HG02870 (cell line): ENCODE measurements around the gene ATP5MC2.
"Not testable (repeated sequence)": the region's sequence is repeated elsewhere in the genome, so short reads cannot be mapped to it uniquely, and the experiment has no call there.

Experiments
- ATAC-seq: cut with Tn5 transposase; IDR thresholded peaks from one replicate; pipeline ENCODE4 v1.9.1; 2021; ENCODE audit warnings: mild to moderate bottlenecking, moderate library complexity; ENCODE audit not compliant: unreplicated experiment

Gene ATP5MC2

DNA sequence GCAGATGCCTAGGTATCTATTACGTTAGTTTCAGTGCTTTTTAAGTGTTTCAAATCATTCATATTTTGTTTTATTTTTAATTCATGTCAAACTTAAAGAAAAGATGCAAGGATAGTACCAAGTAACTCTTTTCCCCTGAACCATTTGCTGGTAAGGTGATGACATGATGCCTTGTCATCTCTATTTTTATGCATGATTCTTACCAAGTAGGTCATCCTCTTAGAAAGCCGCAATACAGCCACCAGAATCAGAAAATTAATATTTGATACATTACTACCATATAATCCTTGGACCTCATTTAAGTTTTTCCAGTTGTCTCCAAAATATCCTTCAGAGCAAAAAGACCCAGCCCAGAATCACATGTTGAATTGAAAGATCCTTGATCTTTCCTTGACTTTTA is 22.3 kb downstream of the ATP5MC2 start:
- no peak for ATAC-seq

- no peak for ATAC-seq
These were observed 23.5 kb downstream of the ATP5MC2 start for GRCh38 chr12:53652366-53652765.

DNA sequence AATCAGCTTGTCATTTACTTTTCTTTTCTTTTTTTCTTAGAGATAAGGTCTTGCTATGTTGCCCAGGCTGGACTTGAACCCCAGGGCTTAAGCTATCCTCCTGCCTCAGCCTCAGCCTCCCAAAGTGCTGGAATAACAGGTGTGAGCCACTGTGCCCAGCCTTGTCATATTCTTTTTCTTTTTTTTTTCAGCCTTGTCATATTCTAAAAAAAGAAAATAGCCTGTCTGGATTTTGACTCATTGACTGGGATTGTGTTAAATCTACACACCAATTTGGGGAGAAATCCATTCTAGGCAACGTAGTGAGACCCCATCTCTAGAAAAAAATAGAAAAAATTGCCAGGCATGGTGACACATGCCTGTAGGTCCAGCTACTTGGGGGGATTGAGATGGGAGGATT is 24.1 kb downstream of the ATP5MC2 start:
- ATAC-seq: no peak

DNA sequence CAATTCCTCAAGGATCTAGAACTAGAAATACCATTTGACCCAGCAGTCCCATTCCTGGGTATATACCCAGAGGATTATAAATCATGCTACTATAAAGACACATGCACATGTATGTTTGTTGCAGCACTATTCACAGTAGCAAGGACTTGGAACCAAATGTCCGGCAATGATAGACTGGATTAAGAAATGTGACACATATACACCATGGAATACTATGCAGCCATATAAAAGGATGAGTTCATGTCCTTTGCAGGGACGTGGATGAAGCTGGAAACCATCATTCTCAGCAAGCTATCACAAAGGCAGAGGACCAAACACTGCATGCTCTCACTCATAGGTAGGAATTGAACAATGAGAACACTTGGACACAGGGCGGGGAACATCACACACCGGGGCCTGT is 29.6 kb downstream of the ATP5MC2 start:
- not testable (repeated sequence) for ATAC-seq

DNA sequence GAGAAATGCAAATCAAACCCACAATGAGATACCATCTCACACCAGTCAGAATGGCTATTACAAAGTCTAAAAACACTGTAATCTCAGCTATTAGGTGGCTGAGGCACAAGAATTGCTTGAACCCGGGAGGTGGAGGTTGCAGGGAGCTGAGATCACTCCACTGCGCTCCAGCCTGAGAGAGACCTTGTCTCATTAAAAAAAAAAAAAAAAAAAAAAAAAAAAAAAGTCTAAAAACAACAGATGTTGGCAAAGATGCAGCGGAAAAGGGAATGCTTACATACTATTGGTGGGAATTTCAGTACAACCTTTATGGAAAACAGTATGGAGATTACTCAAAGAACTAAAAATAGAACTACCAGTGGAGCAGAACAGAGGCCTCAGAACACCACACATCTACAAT is 30.7 kb downstream of the ATP5MC2 start:
- no peak for ATAC-seq

GRCh38 chr12:53644133-53644532 is 31.8 kb downstream of the ATP5MC2 start:
- ATAC-seq: no peak

DNA sequence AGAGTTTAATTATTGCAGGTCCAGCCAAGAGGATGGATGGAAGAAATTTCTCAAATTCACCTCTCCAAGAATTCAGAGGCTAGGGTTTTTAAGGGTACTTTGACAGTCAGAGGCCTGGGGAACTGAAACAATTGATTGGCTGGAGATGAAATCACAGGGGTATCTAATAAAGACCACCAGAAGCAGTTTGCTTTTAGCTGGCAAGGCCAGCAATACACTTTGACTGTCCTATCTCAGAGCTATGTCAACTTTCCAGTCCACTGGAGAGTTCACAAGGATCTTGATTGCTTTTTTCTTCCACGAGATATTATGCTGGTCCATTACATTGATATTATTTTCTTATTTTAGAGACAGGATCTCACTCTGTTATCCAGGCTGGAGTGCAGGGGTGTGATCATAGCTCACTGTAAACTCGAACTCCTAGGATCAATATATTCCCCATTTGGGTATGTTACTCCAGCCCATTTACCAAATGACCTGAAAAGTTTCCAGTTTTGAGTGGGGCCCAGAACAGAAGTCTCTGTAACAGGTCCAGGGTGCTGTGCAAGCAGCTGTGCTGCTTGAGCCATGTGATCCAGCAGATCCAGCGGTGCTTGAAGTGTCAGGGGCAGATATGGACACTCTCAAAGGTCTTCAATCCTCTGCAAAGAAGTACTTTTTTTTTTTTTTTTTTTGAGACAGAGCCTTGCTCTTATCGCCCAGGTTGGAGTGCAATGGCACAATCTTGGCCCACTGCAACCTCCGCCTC is 32.5 kb downstream of the ATP5MC2 start:
- ATAC-seq: no peak

DNA sequence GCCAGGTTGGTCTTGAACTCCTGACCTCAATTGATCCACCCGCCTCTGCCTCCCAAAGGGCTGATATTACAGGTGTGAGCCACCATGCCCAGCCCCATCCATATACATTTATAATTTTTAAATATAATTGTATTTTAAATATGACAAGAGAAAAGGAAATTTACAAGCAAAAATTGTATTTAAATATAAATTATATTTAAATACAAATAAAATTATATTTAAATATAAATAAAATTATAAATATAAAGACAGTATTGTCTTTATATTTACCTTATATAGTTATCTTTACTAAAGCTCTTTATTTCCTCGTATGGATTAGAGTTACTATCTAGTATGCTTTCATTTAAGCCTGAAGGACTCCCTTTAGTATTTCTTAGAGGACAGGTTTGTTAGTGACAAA is 37.8 kb downstream of the ATP5MC2 start:
- ATAC-seq: no peak

DNA sequence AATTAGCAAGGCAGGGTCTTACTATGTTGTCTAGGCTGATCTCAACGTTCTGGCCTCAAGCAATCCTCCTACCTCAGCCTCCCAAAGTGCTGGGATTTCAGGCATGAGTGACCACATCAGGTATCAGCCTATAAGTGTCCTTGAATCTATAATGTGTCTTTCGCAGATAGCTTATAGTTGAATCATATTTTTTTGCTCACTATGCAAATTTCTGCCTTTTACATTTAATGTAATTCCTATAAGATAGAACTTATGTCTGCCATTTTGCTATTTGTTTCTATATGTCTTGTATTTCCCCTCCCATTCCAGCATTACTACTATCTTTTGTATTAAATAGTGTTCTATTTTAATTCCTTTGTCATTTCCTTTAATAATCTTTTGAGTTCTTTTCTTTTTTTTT is 39.2 kb downstream of the ATP5MC2 start:
- no peak for ATAC-seq

- not testable (repeated sequence) for ATAC-seq
These were observed 40.2 kb downstream of the ATP5MC2 start for GRCh38 chr12:53635708-53636107.

DNA sequence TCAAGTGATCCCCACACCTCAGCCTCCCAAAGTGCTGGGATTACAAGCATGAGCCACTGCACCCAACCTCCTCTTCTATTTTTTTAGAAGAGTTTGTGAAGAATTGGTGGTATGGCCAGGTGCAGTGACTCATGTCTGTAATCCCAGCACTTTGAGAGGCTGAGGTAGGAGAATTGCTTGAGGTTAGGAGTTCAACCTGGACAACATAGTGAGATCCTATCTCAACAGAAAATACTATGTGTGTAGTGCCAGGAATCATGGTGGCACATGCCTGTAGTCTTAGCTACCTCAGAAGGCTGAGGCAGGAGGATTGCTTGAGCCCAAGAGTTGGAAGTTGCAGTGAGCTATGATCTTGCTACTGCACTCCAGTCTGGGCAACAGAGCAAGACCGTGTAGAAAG is 44.2 kb downstream of the ATP5MC2 start:
- ATAC-seq: no peak

GRCh38 chr12:53627919-53628318 is 48.0 kb downstream of the ATP5MC2 start:
- ATAC-seq: no peak

DNA sequence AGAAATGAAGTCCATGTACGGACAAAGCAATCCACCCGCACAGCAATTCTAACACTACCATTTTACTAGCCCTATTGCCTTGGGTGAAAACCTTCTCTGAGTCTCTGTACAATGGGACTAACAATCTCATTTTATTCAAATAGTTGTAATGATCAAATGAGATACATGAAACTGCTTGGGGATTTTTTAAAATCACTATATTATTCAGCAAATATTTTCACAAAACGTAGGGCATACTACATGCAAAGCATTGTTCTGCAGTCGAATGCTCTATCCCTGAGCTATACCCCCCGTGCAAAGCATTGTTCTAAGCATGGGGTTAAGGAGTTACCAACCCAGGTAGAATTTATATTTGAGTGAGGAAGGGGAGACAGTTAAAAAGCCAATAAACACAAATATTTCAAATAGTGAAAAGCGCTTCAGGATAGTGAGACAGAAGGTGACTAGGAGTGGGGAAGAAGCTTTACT is 49.1 kb downstream of the ATP5MC2 start:
- ATAC-seq: peak; percentile 3

DNA sequence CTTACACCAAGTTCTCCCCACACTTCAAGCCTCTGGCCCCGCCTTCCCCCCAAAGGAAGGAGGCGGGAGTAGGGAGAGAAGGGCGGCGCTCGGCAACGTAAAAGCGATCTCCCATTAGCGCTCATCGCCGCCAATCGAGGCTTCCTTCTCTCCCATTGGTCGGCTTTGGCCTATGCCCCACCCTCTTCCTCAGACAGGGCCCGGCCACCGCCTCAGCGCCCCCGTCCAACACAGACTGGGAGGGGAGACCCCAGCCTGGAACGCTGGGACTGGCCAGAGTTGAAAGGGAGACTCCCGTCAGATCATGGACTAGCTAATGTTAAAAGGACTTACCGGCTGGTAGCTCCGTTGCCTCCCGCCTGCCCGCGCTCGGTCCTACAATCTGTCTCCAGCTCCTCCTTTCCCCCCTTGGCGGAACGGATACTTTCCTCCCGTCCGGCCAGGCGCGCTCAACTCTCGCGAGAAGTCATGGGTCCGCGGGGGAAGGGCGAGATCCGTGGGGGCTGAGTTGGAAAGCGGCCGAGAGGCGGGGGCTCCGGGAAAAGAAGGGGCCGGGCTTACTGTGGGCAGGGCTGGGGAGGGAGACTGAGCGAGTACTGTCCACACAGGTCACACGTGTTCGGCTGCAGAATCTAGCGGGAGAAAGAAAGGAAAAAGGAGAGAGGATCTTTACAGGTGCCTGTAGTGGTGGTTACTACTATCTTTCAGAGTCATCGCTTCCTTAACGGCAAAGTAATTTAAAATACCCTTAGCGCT is 49.8 kb downstream of the ATP5MC2 start, which contains the start of gene ATF7:
Gene ATF7, minus strand, starts transcription at position 437 of the 756 bp plus-strand sequence. CDS start 25,382 bp downstream, outside the sequence.
- peak; percentile 94 for ATAC-seq

- ATAC-seq: no peak
These were observed 50.4 kb downstream of the ATP5MC2 start for GRCh38 chr12:53625373-53625945.

DNA sequence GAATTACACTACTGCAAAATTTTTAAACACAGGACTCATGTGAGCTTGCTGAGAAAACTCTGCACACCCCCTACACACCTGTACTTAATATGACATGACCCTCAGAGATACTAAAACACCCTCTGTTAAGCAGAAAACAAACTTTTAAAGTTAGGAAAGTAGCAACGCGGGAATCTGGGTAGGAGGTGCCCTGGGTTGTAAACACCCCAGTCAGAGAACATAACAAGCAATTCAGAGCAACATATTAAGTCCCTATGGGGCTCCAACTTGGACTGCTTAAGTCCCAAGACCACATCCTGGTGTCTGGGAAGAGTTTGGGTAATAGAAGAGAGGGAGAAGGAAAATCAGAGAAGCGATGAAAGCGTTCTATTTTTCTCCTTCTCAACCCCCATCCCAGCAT is 50.9 kb downstream of the ATP5MC2 start:
- no peak for ATAC-seq

- ATAC-seq: no peak
These were observed 51.4 kb downstream of the ATP5MC2 start for GRCh38 chr12:53624458-53624857.

DNA sequence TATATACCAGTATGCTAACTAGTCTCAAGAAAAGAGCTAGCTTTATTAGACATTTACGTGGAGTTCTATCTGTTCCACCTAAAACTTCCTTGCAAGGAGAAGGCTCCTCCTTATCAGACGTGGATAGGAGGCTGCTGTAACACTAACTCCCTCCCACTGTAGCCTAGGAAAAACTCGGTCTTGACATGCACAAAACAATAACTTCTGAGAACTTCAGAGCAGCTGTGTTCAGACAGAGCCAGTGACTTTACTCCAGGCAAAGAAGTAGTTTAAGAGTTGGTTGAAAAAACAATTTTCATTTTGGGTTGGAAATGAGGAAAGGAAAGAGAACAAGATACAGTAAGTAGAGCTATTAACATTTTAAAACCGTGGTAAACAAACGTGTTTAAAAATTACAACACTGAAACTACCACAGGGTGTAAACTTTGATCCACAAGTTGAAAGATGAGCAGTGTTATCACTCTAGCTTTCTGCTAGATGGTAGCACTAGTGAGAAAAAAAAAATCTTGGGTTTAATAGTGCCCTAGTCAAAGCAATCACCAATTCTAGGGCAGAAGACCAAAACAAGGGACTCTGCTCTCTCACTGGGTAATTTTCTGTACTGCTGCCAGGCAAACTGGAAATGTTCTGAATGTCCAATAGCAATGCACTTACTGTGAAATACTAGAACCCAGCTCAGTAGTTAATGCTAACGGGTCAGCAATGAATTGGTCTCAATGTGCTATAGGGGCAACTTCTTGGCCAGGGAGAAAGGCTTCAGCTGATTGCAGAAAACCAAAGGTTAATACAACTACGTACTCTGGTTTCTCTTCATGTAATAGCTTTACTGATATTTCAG is 52.1 kb downstream of the ATP5MC2 start:
- no peak for ATAC-seq

GRCh38 chr12:53622724-53623123 is 53.2 kb downstream of the ATP5MC2 start:
- ATAC-seq: no peak

DNA sequence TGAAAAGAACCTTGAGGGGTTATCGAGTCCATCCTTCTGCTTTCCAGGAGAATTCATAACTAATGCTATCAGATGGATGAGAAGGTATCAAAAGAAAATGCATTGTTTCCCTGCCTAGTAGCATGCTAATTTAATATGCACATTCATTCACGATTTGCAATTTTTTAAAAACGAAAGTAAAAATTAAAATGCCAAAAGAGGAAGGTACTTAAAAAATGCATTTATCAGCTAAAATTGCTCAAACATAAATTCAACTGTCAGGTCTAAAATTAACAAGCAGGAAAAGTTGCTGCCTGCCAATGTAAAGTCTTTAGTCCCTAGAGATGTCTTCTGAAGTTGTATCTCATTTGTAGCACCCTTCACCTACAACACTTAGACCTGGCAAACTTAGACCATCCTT is 57.6 kb downstream of the ATP5MC2 start:
- no peak for ATAC-seq

DNA sequence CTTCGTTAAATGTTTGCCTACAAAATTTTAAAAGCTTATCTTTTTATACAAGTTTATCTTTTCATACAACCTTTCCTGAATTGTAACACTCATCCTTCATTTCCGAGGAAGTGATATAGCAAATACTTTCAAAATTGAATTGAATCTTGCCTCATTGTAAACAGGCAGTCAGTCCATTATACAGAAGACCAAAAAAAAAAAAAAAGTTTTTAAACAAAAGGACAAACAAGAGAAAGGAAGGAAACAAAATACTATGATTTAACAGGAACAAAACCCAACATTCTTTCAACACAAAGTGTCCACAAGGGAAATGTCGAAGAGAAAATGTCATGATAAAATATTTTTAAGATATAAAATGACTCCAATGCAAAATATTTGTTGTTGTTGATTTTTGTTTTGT is 58.2 kb downstream of the ATP5MC2 start:
- ATAC-seq: no peak
